Activated T-cell treated with anti-CD3 and anti-CD28 coated beads, Interleukin-2, amount 50 U/mL, for 1 hour (primary cell): Measurements from ENCODE around the gene SUPT6H.

ENCODE experiments used
- DNase-seq: peaks from one replicate; pipeline ENCODE4 v3.0.0-alpha.2; 2020

Gene SUPT6H

GRCh38 chr17:28661635-28662526 is at the start of gene SUPT6H, which contains the start of gene SDF2:
SUPT6H (plus strand) TSS chr17:28662205; CDS start chr17:28673402, 11,197 bp downstream.
SDF2 (minus strand) TSS chr17:28661906; CDS start chr17:28661876, 30 bp downstream.
- DNase-seq: peak; percentile 96

- DNase-seq: no peak
Measured at GRCh38 chr17:28612531-28612930, 49.5 kb upstream of the SUPT6H start.

- peak; percentile 39 for DNase-seq
Measured at GRCh38 chr17:28612936-28613872, 48.8 kb upstream of the SUPT6H start.

GRCh38 chr17:28613931-28614381 is 48.0 kb upstream of the SUPT6H start, which contains the start of gene RSKR:
RSKR (minus strand) TSS chr17:28614185; CDS start chr17:28614161, 24 bp downstream.
- no peak for DNase-seq

GRCh38 chr17:28615260-28615940 is 46.6 kb upstream of the SUPT6H start:
- DNase-seq: no peak

GRCh38 chr17:28616281-28616680 is 45.7 kb upstream of the SUPT6H start:
- no peak for DNase-seq

GRCh38 chr17:28618464-28618863 is 43.5 kb upstream of the SUPT6H start:
- no peak for DNase-seq

- DNase-seq: no peak
Measured at GRCh38 chr17:28620010-28620409, 42.0 kb upstream of the SUPT6H start.

GRCh38 chr17:28622186-28622585 is 39.8 kb upstream of the SUPT6H start:
- no peak for DNase-seq

GRCh38 chr17:28623696-28624095 is 38.3 kb upstream of the SUPT6H start:
- no peak for DNase-seq

- no peak for DNase-seq
Measured at GRCh38 chr17:28624148-28624547, 37.9 kb upstream of the SUPT6H start.

GRCh38 chr17:28626818-28627217 is 35.2 kb upstream of the SUPT6H start:
- DNase-seq: no peak

- DNase-seq: no peak
Measured at GRCh38 chr17:28634206-28634865, 27.7 kb upstream of the SUPT6H start.

- no peak for DNase-seq
Measured at GRCh38 chr17:28635506-28635905, 26.5 kb upstream of the SUPT6H start.

- no peak for DNase-seq
Measured at GRCh38 chr17:28641579-28641978, 20.4 kb upstream of the SUPT6H start.

GRCh38 chr17:28643983-28644786 is 17.8 kb upstream of the SUPT6H start:
- peak; percentile 34 for DNase-seq

GRCh38 chr17:28644787-28645575 is 17.0 kb upstream of the SUPT6H start, which contains the start of gene BLTP2:
BLTP2 (minus strand) TSS chr17:28645158; CDS start chr17:28645056, 102 bp downstream.
- DNase-seq: peak; percentile 95

GRCh38 chr17:28645576-28645939 is 16.4 kb upstream of the SUPT6H start:
- DNase-seq: no peak

GRCh38 chr17:28646039-28646754 is 15.8 kb upstream of the SUPT6H start:
- DNase-seq: no peak

GRCh38 chr17:28648698-28649097 is 13.3 kb upstream of the SUPT6H start:
- no peak for DNase-seq
